Activated CD8-positive, alpha-beta memory T cell treated with anti-CD3 and anti-CD28 coated beads for 4 hours (primary cell): ENCODE results near the gene CENPX.

Experiments
- DNase-seq, 2 donors: peaks; one replicate each; pipeline ENCODE4 v3.0.0-alpha.2; 2020; ENCODE audit warnings: low read depth in 2 of 2

Gene CENPX

DNA sequence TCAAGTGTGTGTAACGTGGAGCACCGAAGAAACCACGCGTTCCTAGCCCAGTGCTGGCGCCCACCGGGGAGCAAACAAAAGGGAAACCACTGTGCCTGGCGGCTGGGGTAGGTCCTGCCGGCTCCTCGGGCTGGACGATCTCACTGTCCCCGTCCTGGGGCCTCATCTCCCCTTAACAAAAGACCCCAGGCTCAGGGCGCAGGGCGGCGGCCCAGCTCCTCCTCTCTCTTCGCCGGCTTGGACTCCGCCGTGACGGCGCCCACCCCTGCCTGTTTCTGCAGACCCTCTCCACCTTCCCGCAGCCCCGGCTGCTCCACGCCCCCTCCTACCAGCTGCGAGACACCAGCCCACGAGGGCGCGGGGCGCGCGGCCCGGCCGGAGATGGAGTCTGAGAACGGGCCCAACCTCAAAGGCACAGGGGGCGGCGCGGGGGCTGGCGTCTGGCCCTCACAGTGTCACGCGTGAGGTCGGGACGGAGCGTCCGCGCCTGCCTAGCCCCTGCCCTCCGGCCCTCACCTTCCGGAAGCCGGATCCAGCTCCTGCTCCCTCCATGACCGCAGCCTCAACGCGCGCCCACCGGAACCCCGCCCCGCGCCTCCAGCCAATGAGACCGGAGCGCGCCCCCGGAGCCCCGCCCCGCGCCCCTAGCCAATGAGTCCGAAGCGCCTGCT is at the start of gene CENPX:
CENPX (minus strand) TSS at position 569 of the 671 bp plus-strand sequence; CDS start at position 552, 17 bp downstream.
- DNase-seq = no peak

DNA sequence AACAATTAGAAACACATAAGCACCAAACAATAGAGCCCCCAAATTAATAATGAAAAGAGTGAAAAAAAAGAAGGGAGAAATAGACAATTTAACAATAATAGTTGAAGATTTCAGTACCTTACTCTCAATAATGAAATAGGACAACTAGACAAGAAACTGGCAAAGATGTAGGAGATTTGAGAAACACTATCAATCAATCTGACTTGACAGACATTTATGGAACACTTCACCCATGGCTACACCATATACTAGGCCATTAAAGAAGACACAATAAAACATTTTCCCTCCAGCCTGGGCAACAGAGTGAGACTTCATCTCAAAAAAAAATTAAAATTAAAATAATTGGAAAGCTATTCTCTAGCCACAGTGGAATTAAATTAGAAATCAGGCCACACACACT is 47.9 kb upstream of the CENPX start:
- DNase-seq = no peak

DNA sequence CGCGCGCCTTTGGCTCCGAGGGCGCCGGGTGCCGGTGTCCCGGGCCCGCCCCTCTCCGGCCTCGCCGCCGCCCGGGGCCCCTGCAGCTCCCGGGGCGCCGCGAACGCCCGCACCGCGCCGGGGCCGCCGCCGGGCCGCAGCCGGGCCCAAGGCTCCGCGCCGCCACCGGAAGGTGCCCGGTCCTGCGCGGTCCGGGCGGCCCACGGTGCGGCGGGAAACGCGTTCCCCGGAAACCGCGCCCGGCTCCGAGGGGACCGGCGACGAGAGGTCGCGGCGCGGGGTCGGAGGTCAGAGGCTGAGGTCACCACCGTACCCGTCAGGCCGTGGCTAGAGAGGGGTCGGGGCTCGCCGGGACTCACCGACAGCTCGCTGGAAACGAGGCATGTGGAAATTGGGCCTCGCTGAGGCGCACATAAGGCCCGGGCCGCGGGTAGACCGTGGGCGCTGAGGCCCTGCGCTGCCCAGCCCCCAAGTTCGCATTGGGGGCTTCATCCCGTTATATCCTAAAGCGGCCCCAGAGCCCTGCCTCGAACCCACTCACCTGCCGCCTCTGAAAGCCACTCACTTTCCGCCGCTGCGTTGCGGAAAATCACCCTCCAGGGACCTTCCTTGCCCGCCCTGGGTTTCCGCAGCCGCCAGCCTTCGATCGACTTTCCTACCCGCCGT is 43.1 kb upstream of the CENPX start, which contains the start of gene DUS1L:
DUS1L (minus strand) TSS at position 167 of the 666 bp plus-strand sequence. CDS start 745 bp downstream, outside the sequence.
- peak; percentile 25 to 37 for DNase-seq

DNA sequence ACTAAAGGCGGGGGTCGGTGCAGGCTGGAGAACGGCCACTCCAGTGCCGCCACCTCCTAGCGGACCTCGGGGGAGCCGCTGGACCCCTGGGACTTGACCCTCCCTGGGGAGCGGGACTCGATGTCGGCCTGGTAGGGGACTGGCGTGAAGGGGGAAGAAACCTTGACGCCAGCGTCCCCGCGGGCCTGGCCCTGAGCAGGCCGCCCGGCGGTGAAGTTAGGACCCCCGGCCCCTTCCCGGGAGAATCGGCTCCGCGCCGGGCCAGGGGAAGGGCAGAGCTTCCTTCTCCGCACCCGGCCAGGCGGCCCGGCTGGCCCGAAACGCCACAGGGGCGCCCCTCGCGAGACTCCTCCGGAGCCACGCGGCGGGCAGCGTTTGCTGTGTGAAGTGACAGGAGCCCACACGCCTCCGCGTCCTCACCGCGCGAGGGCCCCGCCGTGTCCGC is 42.5 kb upstream of the CENPX start:
- no peak for DNase-seq

DNA sequence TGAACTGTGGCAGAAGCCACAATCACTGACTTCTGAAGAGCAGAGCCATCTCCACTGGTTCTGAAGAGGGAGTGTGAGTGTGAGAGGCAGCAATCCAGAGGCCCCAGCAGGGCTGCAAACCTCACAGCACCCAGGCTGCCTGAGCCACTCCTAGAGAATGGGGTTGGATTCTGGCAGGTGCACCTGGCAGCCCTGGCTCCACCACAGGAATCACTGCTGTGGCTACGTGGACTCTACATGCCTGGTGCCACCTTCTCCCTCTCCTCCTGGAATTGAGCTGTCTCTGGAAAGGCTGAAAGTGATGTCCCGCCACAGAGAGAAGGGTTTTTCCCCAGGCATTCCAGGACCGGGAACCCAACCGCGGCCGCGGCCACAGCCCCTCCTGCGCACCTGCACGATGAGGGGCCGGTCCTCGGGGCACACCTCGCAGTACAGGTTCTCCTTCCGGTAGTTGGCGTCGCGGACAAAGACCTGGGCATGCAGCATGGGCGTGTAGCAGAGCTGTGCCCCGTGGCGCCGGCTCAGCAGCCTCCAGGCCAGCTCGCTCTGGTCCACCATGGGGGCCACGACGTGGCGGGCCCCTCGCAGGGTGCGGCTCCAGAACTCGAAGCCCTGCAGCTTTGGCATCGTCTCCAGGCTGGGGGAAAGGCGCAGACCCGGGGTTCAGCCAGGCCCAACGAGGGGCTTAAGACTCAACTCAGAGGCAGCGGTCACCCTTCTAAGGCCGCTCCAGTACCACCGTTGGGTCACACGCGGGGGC is 41.9 kb upstream of the CENPX start:
- DNase-seq = no peak

DNA sequence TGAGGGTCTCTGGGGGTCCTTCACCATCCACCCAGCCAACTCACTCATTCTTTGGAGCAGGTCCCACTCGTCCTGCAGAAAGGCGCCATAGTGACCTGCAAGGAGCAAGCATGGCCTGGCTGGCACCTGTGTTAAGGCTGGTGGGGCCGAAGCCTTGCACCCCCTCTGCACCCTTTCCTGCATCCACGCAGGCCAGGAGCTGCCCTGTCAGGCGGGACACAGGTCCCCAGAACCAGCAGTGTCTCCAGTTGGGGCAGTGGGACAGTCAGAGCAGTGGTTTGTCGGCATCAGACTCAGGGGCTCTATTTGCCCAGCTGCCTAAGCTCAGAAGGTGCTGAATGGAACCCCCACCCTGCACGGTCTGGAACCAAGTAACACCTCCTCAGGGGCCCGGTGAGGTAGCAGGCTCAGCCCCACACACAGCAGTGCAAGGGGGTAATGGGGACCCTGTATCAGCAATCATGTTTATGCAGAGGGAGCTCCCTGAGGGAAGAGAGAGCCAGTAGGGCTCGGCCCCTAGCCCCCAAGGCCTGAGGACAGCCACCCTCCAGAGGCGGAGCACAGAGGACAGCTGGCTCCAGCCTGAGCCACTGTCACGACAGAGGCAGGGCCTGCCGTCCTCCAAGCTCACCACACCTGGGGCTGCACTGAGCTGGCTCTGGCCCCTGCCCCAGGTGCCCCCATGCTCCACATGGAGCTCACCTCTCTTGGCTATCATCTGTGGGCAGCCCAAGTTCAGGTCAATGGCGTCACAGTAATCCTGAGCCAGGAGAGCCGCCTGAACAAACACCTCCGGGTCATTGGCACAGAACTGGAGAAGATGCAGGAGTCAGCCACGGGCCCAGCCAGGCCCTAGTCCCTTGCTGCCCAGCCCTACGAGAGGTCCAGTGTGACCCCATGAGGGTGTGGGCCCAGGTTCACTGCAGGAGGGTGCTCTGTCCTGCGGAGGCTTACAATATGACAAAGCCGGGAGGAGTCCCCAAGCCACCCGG is 41.0 kb upstream of the CENPX start:
- DNase-seq = no peak

DNA sequence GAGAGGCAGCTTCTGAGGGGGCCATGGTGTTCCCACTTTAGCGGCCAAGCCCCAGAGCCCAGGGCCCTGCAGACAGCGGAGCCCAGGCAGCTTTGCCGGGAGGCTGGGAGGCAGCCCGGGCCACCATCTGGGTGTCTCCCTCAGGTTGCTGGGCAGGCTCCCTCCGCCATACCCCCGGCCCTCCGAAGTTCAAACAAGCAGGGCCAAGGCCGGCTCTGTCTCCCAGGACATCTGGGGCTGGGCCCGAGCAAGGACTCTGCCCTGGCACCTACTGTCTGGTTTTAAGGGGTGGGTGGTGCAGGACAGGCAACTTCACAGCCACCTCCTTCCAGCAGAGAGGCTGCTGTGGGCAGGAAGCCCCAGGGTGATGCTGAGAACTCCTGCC is 40.3 kb upstream of the CENPX start:
- DNase-seq = no peak

DNA sequence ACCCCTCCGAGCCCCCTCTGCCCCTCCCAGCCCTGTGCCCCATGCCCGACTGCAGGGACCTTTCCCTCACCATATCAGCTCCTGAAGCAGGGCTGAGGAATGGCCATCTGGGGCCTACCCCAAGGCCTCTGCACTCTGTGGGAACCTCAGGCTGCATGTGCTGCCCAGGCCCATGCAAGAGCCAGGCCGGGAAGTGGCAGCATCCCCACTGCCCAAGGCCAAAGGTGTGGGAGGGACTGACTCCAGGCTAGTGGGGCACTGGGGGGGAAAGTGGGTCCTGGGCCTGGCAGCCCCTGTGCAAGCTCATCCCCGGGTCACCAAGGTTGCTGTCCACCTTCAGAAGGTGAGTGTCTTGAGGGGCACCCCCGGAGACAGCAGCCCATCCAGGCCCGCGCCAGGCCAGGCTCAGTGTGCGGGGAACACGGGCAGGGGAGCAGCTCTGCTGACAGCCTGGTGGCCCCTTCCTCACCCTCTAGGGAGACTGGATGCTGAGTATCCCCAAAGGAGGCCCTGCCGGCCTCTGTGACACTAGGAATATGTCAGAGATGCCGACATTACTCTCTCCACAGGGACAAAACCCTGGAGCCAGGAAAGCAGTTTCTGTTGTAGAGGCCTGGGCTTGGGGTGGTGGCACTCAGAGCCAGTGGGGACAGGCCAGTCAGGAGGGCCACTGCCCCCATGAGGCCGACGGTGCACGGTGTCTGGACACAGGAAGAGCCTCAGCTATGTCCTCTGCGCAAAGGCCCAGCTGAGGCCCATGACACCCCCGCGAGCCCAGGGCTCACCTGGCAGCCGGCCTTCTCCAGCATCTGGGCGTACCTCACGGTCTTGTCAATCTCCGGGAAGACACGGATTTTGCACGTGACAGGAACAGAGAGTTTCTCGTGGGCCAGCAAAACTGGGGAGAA is 39.7 kb upstream of the CENPX start:
- DNase-seq = no peak

DNA sequence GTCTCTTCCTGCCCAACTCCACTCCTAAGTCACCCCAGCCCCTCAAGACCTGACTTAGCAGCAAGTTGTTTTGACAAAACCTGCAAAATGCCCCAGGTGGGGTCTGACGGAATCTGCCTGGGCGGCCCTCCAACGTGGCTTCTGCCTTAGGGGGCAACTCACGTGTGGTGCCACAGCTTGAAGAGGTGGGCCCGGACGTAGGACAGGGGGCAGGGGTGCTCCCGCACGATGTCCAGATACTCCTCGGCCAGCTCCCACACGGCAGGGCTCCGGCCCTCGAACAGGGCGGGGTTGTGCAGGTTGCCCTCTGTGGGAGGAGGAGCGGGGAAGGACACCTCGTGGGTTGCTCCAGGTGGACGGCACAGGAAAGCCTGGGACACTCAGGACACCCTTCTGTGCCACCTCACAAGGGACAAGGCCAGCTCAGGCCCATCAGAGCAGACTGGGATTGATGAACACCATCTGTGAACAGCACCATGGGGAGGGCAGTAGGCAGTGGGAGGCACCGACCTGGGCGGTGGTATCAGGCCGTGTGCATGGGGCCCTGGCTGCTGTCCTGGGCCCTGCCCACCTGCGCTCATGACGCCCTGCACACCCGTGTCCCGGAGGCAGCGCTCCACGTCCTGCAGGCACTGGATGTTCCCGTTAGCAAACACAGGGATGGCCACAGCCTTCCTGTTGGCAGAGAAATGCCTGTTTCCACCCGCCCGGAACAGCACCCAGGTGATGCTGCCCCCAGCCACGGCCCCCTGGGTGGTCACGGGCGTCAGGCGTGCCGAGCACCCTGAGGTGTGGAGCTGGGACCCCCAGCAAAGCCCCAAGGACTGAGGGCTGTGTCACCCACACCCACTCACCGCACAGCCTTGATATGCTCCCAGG is 38.6 kb upstream of the CENPX start:
- no peak for DNase-seq

DNA sequence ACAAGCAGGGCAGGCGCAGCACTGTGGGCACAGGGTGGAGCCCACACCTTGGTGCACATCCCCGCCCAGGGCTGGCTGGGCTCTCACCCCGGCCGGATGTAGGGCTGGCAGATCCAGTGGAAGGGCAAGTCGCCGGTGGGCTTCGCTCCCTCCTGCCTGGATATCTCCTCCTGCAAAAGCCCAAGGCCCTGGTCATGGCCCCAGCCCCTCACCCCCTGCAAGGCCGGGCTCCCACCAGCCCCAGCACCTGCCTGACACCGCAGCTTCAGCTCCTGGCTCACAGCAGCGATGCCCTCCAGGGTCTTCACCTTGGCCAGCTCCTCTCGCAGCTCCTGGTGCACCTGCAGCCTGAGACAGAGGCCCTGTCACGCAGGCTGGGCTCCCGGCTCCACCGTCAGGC is 37.9 kb upstream of the CENPX start:
- DNase-seq = no peak

DNA sequence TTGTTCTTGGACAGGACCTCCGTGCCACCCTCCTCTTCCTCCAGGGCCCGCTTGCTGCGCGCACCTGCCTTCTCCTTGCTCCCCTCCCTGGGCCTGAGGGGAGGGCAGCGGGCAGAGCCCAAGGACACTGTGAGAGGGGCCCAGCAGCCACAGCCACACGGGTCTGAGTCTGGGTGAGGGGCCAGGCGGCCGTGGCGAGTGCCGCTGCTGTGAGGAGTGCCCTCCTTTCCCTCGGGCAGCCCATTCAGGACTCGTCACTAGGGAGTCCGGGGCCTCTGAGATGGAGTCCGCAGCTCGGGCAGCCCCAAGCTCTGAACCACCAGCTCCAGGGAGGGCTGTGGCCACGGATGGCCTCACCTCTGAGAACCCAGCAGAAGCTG is 37.3 kb upstream of the CENPX start:
- no peak for DNase-seq

DNA sequence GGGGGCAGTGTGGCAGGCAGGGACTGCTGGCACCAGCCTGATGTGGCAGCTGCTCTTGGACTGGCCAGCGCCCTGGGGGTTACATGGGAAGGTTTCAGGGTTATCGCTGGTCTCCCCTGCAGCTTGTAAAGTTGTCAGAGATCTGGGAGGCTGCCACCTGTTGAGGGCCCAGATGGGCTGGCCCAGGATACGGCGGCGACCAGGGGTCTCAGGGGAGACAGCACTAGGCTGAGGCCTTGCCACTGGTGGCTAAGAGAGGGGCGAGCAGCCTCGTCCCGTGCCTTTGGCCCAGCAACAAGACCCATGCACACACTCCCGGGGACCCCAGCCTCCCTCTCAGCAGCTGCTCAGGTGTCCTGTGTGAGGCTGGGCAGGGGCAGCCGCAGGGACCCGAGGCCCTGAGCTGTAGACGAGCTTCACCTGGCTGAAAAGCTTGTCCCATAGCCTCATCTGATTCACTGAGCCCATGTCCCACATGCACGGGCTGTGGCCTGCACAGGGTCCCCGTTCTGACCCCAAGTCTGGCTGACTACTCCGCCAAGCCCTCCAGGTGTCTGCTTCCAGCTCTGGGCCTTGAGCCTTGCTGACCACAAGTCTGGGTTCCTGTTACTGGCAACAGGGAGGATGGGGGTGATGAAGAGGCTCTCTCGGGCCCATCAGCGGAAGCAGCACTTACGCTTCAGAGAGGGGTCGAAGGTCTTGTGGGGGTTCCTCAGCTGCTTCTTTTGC is 36.8 kb upstream of the CENPX start:
- DNase-seq = no peak

DNA sequence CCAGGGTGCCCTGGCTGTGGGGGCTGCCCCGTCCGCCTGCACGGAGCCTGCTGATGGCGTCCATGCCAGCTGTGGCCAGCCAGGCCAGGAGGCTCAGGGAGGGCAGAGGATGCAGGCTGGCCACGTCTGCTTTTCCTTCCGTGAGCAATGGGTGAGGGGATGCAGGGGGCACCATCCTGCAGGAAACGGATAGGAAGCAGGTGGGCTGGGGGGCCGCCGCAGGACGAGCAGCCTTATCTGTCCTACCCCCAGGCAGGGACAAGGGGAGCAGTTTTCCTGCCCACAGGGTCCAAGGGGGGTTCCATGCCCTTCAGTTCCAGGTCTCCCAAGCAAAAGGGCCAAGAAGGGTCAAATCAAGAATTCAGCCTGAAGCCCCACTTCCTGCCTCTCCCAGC is 36.2 kb upstream of the CENPX start:
- no peak for DNase-seq

DNA sequence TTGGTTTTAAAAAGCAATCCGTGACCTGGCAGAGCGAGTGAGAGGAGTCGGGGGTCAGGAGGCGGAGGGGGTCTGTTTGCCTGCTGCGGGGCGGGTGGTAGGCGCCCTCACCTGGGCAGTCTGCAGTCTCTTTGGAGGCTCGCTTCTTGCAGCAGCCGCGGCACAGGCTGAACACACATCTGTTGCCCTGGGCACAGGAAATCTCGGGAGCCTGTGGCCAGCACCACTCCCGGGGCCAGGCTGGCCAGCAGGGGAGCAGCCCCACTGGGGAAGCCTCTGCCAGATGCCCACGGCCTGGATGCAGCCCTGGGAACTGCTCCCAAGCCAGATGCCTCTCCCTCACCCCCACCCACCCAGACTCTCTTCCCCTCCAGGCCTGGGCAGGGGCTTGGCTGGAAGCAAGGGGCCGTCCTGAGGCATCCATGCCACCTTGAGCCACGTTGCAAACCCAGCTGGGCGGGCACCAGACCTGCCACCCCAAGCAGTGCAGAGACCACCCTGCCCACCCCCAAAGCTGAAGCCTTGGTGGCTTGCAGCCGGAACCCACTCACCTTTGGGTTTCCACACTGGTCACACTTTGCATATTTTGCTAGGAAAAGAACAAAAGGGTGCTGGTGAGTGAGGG is 35.7 kb upstream of the CENPX start:
- DNase-seq = no peak

DNA sequence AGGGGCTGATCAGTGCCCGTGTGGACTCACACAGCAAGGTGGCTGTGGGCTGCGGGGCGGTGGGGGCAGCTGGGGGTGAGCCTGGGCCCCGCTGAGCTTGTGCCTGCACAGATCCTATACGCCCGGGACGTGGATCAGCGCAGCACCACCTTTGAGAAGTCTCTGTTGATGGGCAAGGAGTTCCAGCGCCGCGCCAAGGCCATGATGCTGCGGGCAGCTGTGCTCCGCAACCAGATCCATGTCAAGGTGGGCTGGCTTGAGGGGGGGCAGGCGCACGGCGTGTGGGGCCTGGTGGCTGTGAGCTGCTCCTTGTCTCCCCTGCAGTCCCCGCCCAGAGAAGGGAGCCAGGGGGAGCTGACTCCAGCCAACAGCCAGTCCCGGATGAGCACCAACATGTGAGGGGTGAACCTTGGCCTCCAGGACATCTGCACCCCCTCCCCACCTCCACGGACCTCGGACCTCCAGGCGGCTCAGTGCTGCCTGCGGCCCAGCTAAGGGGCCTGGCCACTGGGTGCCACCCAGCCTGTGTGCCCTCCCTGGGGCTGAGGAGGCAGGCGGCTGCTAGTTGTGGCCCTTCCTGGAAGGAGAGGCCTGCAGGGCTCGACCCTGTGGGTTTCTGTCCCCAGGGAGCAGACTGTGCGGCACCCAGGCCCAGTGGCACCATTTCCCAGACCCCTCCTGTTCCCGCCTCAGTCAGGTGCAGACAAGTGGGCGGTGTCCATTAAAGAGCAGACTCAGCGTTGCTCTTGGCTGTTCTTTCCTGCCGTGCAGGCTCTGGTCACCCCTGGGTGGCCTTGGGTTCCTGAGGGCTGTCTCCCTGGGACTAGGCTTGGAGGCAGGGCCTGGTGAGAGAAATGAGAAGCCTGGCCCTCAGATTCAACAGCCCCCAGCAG is 34.3 kb upstream of the CENPX start:
- DNase-seq = no peak

DNA sequence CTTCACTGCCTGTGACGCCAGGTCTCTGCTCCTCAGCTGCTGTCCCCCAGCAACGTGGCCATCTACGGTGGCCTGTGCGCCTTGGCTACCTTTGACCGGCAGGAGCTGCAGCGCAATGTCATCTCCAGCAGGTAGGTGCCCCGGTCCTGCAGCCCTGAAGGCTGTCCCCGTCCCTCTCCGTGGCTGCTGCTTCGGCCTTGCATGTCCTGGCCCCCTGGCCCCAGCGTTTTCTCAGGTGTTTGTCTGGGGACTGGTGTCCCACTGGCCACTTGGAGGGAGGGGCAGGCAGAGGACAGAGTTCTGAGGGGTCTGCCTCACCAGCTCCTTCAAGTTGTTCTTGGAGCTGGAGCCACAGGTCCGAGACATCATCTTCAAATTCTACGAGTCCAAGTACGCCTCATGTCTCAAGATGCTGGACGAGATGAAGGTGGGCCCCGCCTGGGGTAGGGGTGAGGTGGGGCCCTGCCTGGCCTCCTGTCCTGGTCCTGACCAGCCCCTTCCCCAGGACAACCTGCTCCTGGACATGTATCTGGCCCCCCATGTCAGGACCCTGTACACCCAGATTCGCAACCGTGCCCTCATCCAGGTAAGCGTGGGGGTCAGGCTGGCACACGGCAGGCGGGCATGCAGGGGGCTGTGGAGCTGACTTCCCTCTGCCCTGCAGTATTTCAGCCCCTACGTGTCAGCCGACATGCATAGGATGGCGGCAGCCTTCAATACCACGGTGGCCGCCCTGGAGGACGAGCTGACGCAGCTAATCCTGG is 33.5 kb upstream of the CENPX start:
- no peak for DNase-seq
